Nucleus accumbens (tissue), 56 donors: ENCODE results near the gene CEBPB.

Experiments used
- DNase-seq, 56 donors: peaks; one replicate each; lab custom pipeline; 2025; lab: John Stamatoyannopoulos, UW

CEBPB gene

GRCh38 chr20:50223039-50224005 is 32.7 kb downstream of the CEBPB start:
- DNase-seq: no peak

- DNase-seq: no peak
These were observed 33.4 kb downstream of the CEBPB start for GRCh38 chr20:50224052-50224451.

- DNase-seq: no peak
These were observed 34.1 kb downstream of the CEBPB start for GRCh38 chr20:50224531-50225255.

GRCh38 chr20:50226093-50226974 is 35.7 kb downstream of the CEBPB start:
- DNase-seq: peak in 1 of 56 donors; percentile 23

- no peak for DNase-seq
These were observed 36.9 kb downstream of the CEBPB start for GRCh38 chr20:50227506-50227905.

- DNase-seq: no peak
These were observed 38.6 kb downstream of the CEBPB start for GRCh38 chr20:50229156-50229607.

- peak in 3 of 56 donors; percentile 4 to 15 (median 10) for DNase-seq
These were observed 39.6 kb downstream of the CEBPB start for GRCh38 chr20:50230184-50230583.

- no peak for DNase-seq
These were observed 40.4 kb downstream of the CEBPB start for GRCh38 chr20:50230871-50231560.

GRCh38 chr20:50231854-50232253 is 41.2 kb downstream of the CEBPB start:
- no peak for DNase-seq

GRCh38 chr20:50232651-50233324 is 42.2 kb downstream of the CEBPB start:
- no peak for DNase-seq

- DNase-seq: no peak
These were observed 42.9 kb downstream of the CEBPB start for GRCh38 chr20:50233325-50234212.

GRCh38 chr20:50234288-50234687 is 43.7 kb downstream of the CEBPB start:
- DNase-seq: no peak

GRCh38 chr20:50237349-50237748 is 46.7 kb downstream of the CEBPB start:
- DNase-seq: no peak

GRCh38 chr20:50238081-50238800 is 47.6 kb downstream of the CEBPB start:
- no peak for DNase-seq

GRCh38 chr20:50240092-50240491 is 49.5 kb downstream of the CEBPB start:
- no peak for DNase-seq

- DNase-seq: no peak
These were observed 51.5 kb downstream of the CEBPB start for GRCh38 chr20:50242178-50242514.
